T-helper 2 cell treated with Interferon-gamma antibody and Interleukin-4, amounts not matched to agents 100 ng/mL and 5 ng/mL, for 36 hours (primary cell): ENCODE measurements around the gene TMEM130. TPM values are rescaled to one million over a fixed set of nuclear protein-coding genes. Genes with fewer than 3 reads are reported as not detected.

Experiments
- intact Hi-C: fragments of 100-400 bp; cut with micrococcal nuclease; formaldehyde crosslinking; loops from one replicate; pipeline ENCODE4 v1.15.1; 2023
- total RNA-seq: library from RNA; stranded (reverse); gene quantifications from 2 replicates; pipeline ENCODE4 v1.2.3, GENCODE V29; 2022

The TMEM130 gene
- total RNA-seq, 1 donor from 2014 or later, result not detected

DNA sequence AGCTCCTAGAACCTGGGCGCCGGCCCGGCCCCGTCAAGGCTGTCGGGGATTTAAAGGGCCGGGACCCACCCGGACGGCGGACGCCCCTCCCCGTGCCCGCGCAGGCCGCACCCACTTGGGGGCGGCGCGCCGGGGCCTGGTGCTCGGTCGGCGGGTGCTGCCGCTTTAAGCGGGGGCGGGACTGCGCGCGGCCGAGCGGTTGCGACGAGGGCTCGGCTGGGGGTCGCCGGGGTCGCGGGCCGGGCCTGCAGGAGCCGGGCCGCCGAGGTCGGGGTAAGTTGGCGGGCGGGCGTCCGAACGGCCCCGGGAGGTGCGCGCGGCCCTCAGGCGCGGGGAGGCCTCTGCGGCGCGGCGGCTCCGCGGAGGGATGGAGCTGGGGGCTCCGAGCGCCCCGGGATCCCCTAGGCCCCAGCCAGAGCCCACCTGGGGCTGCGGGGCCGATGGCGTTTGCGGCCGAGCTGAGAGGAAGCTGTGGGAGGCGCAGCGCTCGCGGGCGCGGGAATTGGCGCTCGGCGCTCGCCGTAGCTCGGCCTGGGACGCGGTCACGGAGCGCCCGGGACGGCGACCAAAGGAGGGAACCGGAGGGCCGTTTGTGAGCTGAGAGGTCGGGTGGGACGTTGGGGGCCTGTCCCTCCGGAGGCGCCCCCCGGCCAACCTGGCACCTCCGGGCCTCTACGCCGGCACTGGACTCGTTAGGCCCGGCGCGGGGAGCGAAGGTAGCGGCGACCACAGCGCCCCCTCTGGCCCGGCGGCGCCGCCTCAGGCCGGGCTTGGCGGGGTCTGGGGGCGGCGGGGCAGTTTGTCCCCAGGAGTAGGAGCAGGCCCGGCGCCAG is 8.8 kb upstream of the TMEM130 start, which contains the start of gene TRRAP:
TSS of gene TRRAP (plus strand) at position 168 of the 833 bp plus-strand sequence. CDS start 2,619 bp downstream, outside the sequence.
- intact Hi-C loops, result loop anchor here (1.0 to 10.0 kb wide), 4 partner anchors 8 to 597 kb away; partner anchors contain the start of genes ARPC1A, BRI3, SMURF1 and TMEM130

GRCh38 chr7:98877692-98878364 is 8.0 kb upstream of the TMEM130 start:
- intact Hi-C loops, result loop anchor here (1.0 to 10.0 kb wide), 4 partner anchors 8 to 597 kb away; partner anchors contain the start of genes ARPC1A, BRI3, SMURF1 and TMEM130

DNA sequence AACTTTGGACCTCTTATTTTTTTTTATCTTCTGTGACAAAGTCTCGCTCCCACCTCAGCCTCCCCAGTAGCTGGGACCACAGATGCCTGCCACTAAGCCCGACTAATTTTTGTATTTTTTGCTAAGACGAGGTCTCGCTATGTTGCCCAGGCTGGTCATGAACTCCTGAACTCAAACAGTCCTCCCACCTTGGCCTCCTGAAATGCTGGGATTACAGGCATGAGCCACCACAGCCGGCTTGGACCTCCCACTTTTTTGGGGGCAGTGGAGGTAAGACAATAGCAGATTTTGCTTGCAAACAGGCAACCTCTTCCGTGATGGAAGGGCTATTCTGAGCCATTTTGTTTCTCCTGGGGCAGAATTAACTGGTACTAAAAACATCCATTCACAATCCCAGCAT is 7.3 kb upstream of the TMEM130 start:
- intact Hi-C loops, result loop anchor here (5.0 to 10.0 kb wide), 2 partner anchors 265 to 448 kb away; partner anchors contain the start of genes ARPC1A and SMURF1

- intact Hi-C loops, result loop anchor here (5.0 to 10.0 kb wide), 2 partner anchors 267 to 449 kb away; partner anchors contain the start of genes ARPC1A and SMURF1
Measured at GRCh38 chr7:98875501-98875900, 5.7 kb upstream of the TMEM130 start.

DNA sequence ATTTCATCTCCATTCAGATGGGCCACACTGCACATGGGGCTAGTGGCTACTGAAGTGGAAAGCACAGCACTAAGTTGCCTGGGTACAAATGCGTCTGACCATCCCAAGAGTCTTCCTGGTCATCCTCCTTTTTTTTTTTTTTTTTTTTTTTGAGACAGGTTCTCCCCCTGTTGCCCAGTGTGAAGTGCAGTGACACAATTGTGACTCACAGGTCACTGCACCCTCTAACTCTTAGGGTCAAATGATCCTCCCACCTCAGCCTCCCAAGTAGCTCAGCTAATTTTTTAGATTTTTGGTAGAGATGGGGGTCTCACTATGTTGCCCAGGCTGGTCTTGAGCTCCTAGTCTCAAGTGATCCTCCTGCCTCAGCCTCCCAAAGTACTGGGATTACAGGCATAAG is 5.1 kb upstream of the TMEM130 start:
- intact Hi-C loops, result loop anchor here (5.0 to 10.0 kb wide), 2 partner anchors 267 to 450 kb away; partner anchors contain the start of genes ARPC1A and SMURF1

- intact Hi-C loops, result loop anchor here (10.0 kb wide), 1 partner anchor 451 kb away; the partner anchor contains the start of gene ARPC1A
Measured at GRCh38 chr7:98873610-98874009, 3.8 kb upstream of the TMEM130 start.

DNA sequence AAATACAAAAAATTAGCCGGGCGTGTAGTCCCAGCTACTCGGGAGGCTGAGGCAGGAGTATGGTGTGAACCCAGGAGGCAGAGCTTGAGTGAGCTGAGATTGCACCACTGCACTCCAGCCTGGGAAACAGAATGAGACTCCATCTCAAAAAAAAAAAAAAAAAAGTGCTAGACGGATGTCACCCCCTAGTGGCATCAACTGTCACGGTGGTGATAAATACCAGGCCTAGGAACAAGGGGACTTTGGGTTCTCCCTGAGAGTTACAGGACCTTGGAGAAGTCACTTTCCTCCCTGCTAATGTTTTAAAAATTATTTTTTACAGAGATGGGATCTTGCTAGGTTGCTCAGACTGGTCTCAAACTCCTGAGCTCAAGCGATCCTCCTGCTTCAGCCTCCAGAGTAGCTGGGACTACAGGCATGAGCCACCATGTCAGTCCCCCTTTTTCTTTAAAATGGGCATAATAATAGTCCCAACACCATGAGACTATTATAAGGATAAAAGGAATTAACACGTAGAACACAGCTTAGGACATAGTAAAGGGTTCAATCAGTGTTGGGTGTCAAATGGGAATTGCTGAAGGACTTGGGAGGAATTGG is 2.6 kb upstream of the TMEM130 start:
- intact Hi-C loops, result loop anchor here (10.0 kb wide), 1 partner anchor 452 kb away; the partner anchor contains the start of gene ARPC1A

DNA sequence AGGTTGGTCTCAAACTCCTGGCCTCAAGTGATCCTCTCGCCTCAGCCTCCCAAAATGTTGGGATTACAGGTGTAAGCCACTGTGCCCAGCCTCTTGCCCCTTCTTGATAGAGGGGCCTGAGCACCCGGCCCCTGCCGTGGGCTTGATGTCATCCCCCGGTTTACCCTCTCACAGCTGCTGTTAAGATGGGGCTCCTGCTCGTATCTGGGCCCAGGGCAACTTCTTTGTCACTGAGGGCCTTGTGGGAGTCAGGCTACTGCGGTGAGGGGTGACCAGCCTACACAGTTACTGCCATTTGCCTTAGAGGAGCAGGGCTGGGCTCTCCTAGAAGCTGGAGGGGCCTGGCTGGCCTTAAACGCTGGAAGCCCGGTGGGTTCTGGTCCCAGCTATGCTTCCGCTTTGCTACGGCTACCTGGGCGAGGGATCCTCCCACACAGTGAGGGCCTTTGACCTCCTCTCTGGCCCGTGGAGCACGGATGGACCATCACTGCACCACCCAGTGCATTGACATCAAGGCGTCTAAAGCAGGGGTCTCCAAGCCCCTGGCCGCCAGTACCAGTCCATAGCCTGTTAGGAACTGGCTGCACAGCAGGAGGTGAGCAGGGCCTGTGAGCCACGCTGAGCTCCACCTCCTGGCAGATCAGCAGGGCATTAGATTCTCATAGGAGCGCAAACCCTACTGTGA is 1.1 kb upstream of the TMEM130 start:
- intact Hi-C loops, result loop anchor here (1.0 to 10.0 kb wide), 2 partner anchors 7 to 454 kb away; partner anchors contain the start of genes ARPC1A and TRRAP

DNA sequence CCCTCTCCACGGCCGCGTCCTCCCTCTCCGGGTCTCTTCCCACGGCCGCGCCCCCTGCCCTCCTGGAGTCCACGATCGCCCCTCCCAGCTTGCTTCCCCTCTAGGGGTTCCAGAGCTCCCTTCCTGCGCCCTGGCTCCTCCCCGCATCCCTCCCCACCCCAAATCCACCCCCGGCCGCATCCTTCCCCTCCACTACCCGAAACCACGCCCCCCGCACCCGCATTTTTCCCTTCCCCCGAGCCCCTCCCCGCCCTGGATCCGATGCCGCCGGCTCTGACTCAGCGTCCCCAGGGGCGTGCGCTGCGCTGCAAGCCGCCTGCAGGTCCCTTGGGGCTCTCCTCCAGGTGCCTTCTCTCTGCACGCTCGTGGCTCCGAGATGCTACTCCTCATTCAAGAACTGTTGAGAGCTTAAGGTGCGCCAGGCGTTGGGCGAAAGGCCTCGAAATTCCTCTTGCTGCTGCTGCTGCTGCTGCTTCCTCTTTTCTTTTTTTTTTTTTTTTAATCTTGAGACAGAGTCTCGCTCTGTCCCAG is 372 bp upstream of the TMEM130 start:
- intact Hi-C loops, result loop anchor here (1.0 to 10.0 kb wide), 2 partner anchors 8 to 455 kb away; partner anchors contain the start of genes ARPC1A and TRRAP

DNA sequence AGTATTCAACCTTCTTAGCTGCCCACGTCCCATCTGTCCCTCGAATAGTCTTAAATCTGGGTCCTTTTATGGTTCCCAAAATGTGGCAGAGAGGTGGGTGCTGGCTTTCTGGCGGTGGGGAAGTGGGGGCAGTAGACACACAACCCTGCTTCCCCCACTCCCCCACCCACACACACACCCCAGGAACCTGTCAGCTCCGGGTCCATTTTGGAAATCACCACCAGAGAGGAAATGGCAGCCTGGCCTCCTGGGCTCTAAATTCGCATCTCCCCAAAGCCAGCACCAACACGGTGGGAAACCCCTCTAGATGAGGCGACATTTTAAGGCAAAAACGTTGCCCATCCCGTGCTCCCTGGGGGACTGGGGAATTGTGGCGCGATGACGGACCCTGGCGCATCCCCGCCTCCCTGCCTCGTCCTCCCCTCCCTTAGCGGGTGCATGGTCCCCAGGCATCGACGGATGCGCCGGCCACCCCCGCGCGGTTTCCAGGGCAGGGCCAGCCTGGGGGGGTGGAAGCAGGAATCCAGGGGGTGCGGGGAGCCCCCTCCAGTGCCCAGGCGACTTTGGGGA is 702 bp downstream of the TMEM130 start:
- intact Hi-C loops, result no loop called here

DNA sequence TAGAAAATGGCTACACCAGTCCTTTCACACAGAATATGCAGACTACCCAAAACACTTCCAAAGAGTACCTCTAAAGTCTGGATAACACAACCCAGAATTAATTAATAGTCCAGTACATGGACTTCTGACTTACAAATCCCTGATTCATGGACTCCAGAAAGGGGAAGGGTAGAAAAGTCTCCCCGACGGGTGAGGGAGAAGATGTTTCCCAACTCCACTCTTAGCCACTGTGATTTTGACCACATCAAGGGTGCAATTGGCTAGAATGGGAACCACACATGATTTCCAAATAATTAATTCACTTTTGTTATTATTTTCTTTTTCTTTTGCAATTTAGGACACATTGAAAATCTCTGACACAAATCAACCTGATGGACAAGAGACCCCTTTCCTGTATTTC is 1.4 kb downstream of the TMEM130 start:
- intact Hi-C loops, result no loop called here

GRCh38 chr7:98866765-98867164 is 3.0 kb downstream of the TMEM130 start:
- intact Hi-C loops, result no loop called here

DNA sequence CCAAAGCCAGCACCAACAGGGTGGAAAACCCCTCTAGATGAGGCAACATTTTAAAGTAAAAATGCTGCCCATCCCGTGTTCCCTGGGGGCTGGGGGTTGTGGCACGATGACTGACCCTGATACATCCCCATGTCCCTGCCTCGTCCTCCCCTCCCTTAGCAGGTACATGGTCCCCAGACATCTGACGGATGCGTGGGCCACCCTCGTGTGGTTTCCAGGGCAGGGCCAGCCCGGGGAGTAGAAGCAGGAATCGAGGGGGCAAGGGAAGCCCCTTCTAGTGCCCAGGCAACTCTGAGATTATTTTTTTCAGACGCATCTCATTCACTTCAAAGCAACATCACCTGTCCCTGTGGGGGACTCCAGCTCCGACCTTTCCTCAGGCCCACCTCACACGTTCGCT is 3.5 kb downstream of the TMEM130 start:
- intact Hi-C loops, result no loop called here

- intact Hi-C loops, result no loop called here
Measured at GRCh38 chr7:98864731-98865453, 4.9 kb downstream of the TMEM130 start.

DNA sequence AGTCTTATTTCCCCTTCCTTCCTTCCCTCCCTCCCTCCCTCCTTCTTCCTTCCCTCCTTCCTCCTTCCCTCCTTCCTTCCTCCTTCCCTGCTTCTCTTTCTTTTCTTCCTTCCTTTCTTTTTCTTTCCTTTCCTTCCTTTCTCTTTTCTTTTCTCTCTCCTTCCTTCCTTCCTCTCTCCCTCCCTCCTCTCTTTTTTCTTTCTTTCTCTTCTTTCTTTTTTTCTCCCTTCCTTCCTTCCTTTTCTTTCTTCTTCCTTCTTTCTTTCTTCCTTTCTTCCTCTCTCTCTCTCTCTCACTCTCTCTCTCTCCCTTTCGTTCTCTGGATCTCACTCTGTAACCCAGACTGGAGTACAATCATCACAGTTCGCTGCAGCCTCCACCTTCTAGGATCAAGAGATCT is 6.2 kb downstream of the TMEM130 start:
- intact Hi-C loops, result no loop called here

DNA sequence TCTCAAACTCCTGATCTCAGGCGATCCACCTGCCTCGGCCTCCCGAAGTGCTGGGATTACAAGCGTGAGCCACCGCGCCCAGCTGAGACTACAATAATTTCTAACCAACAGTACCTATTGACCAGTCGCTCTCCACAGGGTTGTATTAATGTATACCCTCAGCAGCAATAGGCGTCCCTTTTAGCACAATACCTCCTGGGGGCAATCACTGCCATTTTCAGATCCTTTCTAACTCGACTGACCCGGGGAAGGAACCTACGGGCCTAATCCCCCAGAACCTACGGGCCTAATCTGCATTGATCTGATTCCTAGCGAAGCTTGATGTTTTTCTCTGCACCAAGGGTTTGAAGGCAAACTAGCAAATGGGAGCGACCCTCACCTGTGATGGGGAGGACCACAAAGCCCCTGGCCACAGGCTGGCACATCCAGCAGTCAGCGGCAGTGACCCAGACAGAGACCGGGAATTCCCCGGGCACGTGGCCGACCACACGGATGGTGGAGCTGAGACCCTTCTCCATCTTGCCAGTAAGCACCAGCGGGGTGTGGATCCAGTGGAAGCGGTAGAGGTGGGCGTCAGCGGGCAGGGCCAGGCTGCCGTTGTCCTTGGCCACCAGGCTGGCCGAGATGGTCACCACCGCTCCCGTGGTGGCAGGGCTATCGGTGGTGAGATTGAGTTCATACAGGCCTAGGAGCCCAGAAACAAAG is 6.9 kb downstream of the TMEM130 start:
- intact Hi-C loops, result no loop called here

DNA sequence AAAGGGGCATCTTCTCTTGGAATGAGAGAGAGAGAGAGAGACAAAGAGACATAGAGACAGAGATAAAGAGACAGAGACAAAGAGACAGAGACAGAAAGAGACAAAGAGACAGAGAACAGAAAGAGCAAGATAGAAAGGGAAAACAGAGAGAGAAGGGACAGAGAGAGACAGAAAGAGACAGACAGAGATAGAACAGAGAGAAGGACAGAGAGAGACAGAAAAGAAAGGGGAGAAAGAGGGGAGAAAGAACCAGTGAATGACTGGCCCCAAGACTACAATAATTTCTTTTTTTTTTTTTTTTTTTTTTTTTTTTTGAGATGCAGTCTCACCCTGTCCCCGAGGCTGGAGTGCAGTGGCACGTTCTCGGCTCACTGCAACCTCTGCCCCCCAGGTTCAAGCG is 7.6 kb downstream of the TMEM130 start:
- intact Hi-C loops, result no loop called here

DNA sequence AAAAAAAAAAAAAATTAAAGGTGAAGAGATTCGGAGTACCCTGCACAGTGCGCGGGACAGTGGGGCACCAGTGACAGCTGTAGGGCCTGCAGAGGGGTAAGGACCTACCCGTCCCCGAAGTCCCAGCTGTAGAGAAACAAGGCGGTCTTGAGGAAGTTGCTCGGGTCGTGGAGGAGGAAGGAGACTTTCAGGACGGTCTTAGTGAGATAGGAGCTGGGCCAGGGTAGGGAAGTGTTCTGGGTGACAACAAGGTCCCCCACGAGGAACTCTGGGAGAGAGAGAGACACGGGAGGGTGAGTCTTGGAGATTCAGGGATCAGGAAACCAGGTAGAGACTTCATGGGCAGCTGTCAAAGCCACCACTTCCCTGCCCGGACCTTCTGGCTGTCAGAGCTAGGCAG is 9.7 kb downstream of the TMEM130 start:
- intact Hi-C loops, result no loop called here
